GM23248 (cell line): Measurements from ENCODE around the gene SLC25A26.

ENCODE experiments used
- EZH2 ChIP-seq: fragments of 200-600 bp; sonication (generic); IDR thresholded peaks from 2 replicates; pipeline ENCODE4 v1.6.1; 2018; ENCODE audit warnings: antibody characterized with exemption, mild to moderate bottlenecking; ENCODE audit not compliant: insufficient read depth, poor library complexity, severe bottlenecking
- EZH2phosphoT487 ChIP-seq: fragments of 200-600 bp; sonication (generic); IDR thresholded peaks from 2 replicates; pipeline ENCODE4 v1.6.1; 2018; ENCODE audit warnings: antibody characterized with exemption, moderate library complexity, mild to moderate bottlenecking, low read depth; ENCODE audit not compliant: insufficient read depth

DNA sequence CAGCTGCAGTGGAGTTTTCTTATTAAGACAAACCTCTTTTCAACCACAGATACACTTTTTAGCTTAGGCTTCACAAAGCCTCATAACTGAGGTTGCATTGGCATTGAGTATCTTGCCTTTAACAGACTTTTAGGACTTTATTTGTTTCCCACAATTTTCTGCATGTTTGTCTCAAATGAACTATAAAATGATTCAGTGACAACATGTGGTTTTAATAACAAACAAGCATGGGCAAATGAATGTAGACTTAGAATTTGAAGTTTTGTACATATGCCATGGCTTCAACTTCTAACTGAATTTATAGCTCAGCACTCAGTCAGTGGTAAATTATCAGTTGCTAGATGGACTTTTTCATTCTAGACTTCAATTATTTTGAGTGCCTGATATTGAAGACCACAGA lies 101.6 kb downstream of the SLC25A26 start:
- TF ChIP-seq EZH2 (no peak), EZH2phosphoT487 (no peak)
